GM23338 (cell line): ENCODE data around the gene FAM78A. TPM values are rescaled to one million over a fixed set of nuclear protein-coding genes. Genes with fewer than 3 reads are reported as not detected.

ENCODE experiments used
- ATAC-seq: fragments of 200-7000 bp; cut with Tn5 transposase; 3 replicates; pipeline ENCODE4 v1.9.1; 2020
- DNase-seq: peaks from one replicate; pipeline ENCODE4 v3.0.0-alpha.2; 2015; ENCODE audit warnings: low spot score
- H2AFZ ChIP-seq: fragments of 200-600 bp; sonication (generic); 2 replicates; pipeline ENCODE4 v1.8.0; 2016; ENCODE audit warnings: antibody characterized with exemption, mild to moderate bottlenecking, moderate library complexity
- H3F3A ChIP-seq: fragments of 200-600 bp; sonication (generic); replicated peaks from 2 replicates; pipeline ENCODE4 v1.8.0; 2017; ENCODE audit warnings: antibody characterized with exemption, mixed run types, low read depth
- H3K27ac ChIP-seq: fragments of 200-600 bp; sonication (generic); 2 replicates; pipeline ENCODE4 v1.6.1; 2016; ENCODE audit warnings: low read depth
- H3K27me3 ChIP-seq: fragments of 200-600 bp; sonication (generic); 2 replicates; pipeline ENCODE4 v1.8.0; 2016; ENCODE audit warnings: mild to moderate bottlenecking, mixed run types, moderate library complexity; ENCODE audit not compliant: insufficient read depth
- H3K36me3 ChIP-seq: fragments of 200-600 bp; sonication (generic); 2 replicates; pipeline ENCODE4 v1.8.0; 2016; ENCODE audit warnings: mild to moderate bottlenecking; ENCODE audit not compliant: insufficient read depth
- H3K4me1 ChIP-seq: fragments of 200-600 bp; sonication (generic); 2 replicates; pipeline ENCODE4 v1.8.0; 2016; ENCODE audit warnings: mild to moderate bottlenecking, moderate library complexity; ENCODE audit not compliant: insufficient read depth
- H3K4me2 ChIP-seq: fragments of 200-600 bp; sonication (generic); 2 replicates; pipeline ENCODE4 v1.7.1; 2017; ENCODE audit warnings: mixed run types
- H3K4me3 ChIP-seq: fragments of 200-600 bp; sonication (generic); 2 replicates; pipeline ENCODE4 v1.6.1; 2016; ENCODE audit warnings: mixed run types
- H3K79me2 ChIP-seq: fragments of 200-600 bp; sonication (generic); replicated peaks from 2 replicates; pipeline ENCODE4 v1.8.0; 2017; ENCODE audit warnings: mild to moderate bottlenecking; ENCODE audit not compliant: insufficient read depth
- H3K9me2 ChIP-seq: fragments of 200-600 bp; sonication (generic); 2 replicates; pipeline ENCODE4 v1.8.0; 2017; ENCODE audit not compliant: insufficient read depth
- H4K20me1 ChIP-seq: fragments of 200-600 bp; sonication (generic); replicated peaks from 2 replicates; pipeline ENCODE4 v1.8.0; 2017; ENCODE audit warnings: mild to moderate bottlenecking; ENCODE audit not compliant: insufficient read depth
- H3K27ac Mint-ChIP-seq: 2 replicates; pipeline ENCODE4 v1.8.0; 2020; ENCODE audit warnings: inconsistent platforms, mild to moderate bottlenecking, moderate library complexity, mixed read lengths
- H3K27me3 Mint-ChIP-seq: 3 replicates; pipeline ENCODE4 v1.8.0; 2022; ENCODE audit warnings: low read depth, mild to moderate bottlenecking, moderate library complexity, mixed read lengths, inconsistent platforms; ENCODE audit not compliant: insufficient read depth, poor library complexity
- H3K36me3 Mint-ChIP-seq: 3 replicates; pipeline ENCODE4 v1.8.0; 2021; ENCODE audit warnings: low read depth, mild to moderate bottlenecking, inconsistent platforms, moderate library complexity, mixed read lengths
- H3K4me1 Mint-ChIP-seq: 3 replicates; pipeline ENCODE4 v1.8.0; 2020; ENCODE audit warnings: mild to moderate bottlenecking, inconsistent platforms, mixed read lengths
- H3K4me3 Mint-ChIP-seq: 3 replicates; pipeline ENCODE4 v1.8.0; 2021; ENCODE audit warnings: moderate library complexity, mild to moderate bottlenecking, inconsistent platforms, mixed read lengths
- H3K9me3 Mint-ChIP-seq: 3 replicates; pipeline ENCODE4 v1.8.0; 2020; ENCODE audit warnings: moderate library complexity, mild to moderate bottlenecking, inconsistent platforms, mixed read lengths
- CREB1 ChIP-seq: fragments of 250-450 bp; sonication (Bioruptor Pico); IDR thresholded peaks from 2 replicates; pipeline ENCODE4 v1.5.0; 2020; ENCODE audit warnings: low read depth, mild to moderate bottlenecking, moderate library complexity
- ETS1 ChIP-seq: IDR thresholded peaks from 2 replicates; pipeline ENCODE4 v1.6.1; 2016; ENCODE audit warnings: antibody characterized with exemption
- EZH2 ChIP-seq: fragments of 200-600 bp; sonication (generic); IDR thresholded peaks from one replicate; pipeline ENCODE4 v1.8.0; 2017; ENCODE audit warnings: antibody characterized with exemption, mild to moderate bottlenecking, low read depth; ENCODE audit not compliant: unreplicated experiment
- EZH2phosphoT487 ChIP-seq: fragments of 200-600 bp; sonication (generic); IDR thresholded peaks from one replicate; pipeline ENCODE4 v1.8.1; 2018; ENCODE audit warnings: antibody characterized with exemption; ENCODE audit not compliant: unreplicated experiment
- JUNB ChIP-seq: IDR thresholded peaks from one replicate; pipeline ENCODE4 v1.6.1; 2016; ENCODE audit warnings: antibody characterized with exemption; ENCODE audit not compliant: unreplicated experiment
- NANOG ChIP-seq: IDR thresholded peaks from 2 replicates; pipeline ENCODE4 v1.6.1; 2016; ENCODE audit warnings: antibody characterized with exemption, borderline replicate concordance
- POLR2AphosphoS5 ChIP-seq: IDR thresholded peaks from 2 replicates; pipeline ENCODE4 v1.6.1; 2016; ENCODE audit warnings: antibody characterized with exemption, low read depth
- REST ChIP-seq: IDR thresholded peaks from one replicate; pipeline ENCODE4 v1.6.1; 2018; ENCODE audit warnings: antibody characterized with exemption; ENCODE audit not compliant: unreplicated experiment
- STAT1 ChIP-seq: IDR thresholded peaks from one replicate; pipeline ENCODE4 v1.6.1; 2016; ENCODE audit warnings: antibody characterized with exemption; ENCODE audit not compliant: unreplicated experiment
- ZNF114 ChIP-seq: fragments of 250-450 bp; sonication (Bioruptor Pico); IDR thresholded peaks from 2 replicates; pipeline ENCODE4 v1.5.0; 2020; ENCODE audit warnings: mild to moderate bottlenecking, moderate library complexity
- ZNF331 ChIP-seq: fragments of 250-450 bp; sonication (Bioruptor Pico); IDR thresholded peaks from 2 replicates; pipeline ENCODE4 v1.5.0; 2020; ENCODE audit warnings: low read depth, mild to moderate bottlenecking, moderate library complexity
- ZNF462 ChIP-seq: fragments of 250-450 bp; sonication (Bioruptor Pico); IDR thresholded peaks from 2 replicates; pipeline ENCODE4 v1.5.0; 2020; ENCODE audit warnings: mild to moderate bottlenecking, moderate library complexity
- polyA plus RNA-seq: library from polyadenylated mRNA; unstranded; fragments of >200 nt; fragmentation: Nextera tagmentation; extraction: Ambion mirVana; gene quantifications from 2 replicates; pipeline ENCODE4 v1.2.1, GENCODE V29; 2016
- total RNA-seq: library from RNA; depleted of rRNA; stranded (reverse); fragments of >200 nt; shearing (Covaris generic); gene quantifications from 2 replicates; pipeline ENCODE4 v1.2.3, GENCODE V29; 2014
- TF ChIP-seq, protein P1 (sequence below), 2 experiments: fragments of 200-600 bp in 1 of 2; sonication (generic) in 1 of 2; conservative IDR thresholded peaks; 2 replicates each; pipeline versions ENCODE4 v1.5.1 to v1.6.1; 2016 to 2017; ENCODE audit warnings: antibody characterized with exemption in 2 of 2, low read depth in 2 of 2, mild to moderate bottlenecking in 2 of 2, moderate library complexity in 1 of 2

FAM78A gene
- total and polyA plus RNA-seq, 2 experiments from 2014 or later, result 0.57 to 2.1 TPM

- Histone ChIP-seq H4K20me1 (no peaks in the 10 kb centered on the region), H3K36me3 (no peaks in the 10 kb centered on the region), H3K27ac (no peak overlapping the region), H3K4me2 (no peak overlapping the region), H3K4me3 (no peak overlapping the region), H3K9me2 (no peaks in the 10 kb centered on the region), H3K4me1 (no peaks in the 10 kb centered on the region), H3K27me3 (no peaks in the 10 kb centered on the region), H3F3A (peaks cover 3% of the 10 kb centered on the region; the same call in 1 of the 2 replicates), H2AFZ (no peak overlapping the region), H3K79me2 (no peaks in the 10 kb centered on the region)
- no peak for TF ChIP-seq POLR2AphosphoS5
- TF ChIP-seq EZH2phosphoT487, result no peak
- TF ChIP-seq ZNF114, result no peak
- no peak for TF ChIP-seq NANOG
- no peak for TF ChIP-seq ZNF462 (CRISPR knock-in tag)
- TF ChIP-seq, protein P1, sequence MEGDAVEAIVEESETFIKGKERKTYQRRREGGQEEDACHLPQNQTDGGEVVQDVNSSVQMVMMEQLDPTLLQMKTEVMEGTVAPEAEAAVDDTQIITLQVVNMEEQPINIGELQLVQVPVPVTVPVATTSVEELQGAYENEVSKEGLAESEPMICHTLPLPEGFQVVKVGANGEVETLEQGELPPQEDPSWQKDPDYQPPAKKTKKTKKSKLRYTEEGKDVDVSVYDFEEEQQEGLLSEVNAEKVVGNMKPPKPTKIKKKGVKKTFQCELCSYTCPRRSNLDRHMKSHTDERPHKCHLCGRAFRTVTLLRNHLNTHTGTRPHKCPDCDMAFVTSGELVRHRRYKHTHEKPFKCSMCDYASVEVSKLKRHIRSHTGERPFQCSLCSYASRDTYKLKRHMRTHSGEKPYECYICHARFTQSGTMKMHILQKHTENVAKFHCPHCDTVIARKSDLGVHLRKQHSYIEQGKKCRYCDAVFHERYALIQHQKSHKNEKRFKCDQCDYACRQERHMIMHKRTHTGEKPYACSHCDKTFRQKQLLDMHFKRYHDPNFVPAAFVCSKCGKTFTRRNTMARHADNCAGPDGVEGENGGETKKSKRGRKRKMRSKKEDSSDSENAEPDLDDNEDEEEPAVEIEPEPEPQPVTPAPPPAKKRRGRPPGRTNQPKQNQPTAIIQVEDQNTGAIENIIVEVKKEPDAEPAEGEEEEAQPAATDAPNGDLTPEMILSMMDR (conservative IDR thresholded peaks at IDR 0.05; ENCODE audit: low read depth in 2 of 2), result no peak
- no peak for TF ChIP-seq EZH2
- no peak for TF ChIP-seq CREB1 (CRISPR knock-in tag)
- no peak for TF ChIP-seq ETS1
- no peak for TF ChIP-seq JUNB
- TF ChIP-seq REST, result no peak
- TF ChIP-seq ZNF331 (CRISPR knock-in tag), result no peak
- TF ChIP-seq STAT1, result no peak
- H3K9me3 Mint-ChIP-seq, result no peaks in the 10 kb centered on the region
- peak overlapping the region; percentile 84 for H3K27ac Mint-ChIP-seq
- peaks cover 10% of the 10 kb centered on the region for H3K27me3 Mint-ChIP-seq
- no peak for DNase-seq
- H3K4me1 Mint-ChIP-seq, result peaks cover 4% of the 10 kb centered on the region; the same call in 1 of the 3 replicates
- no peaks in the 10 kb centered on the region; the same call in 2 of the 3 replicates for H3K36me3 Mint-ChIP-seq
- ATAC-seq, result no peak
- H3K4me3 Mint-ChIP-seq, result no peak overlapping the region
These were observed 36.8 kb upstream of the FAM78A start for GRCh38 chr9:131312822-131313770.
